ENCODE results near the gene ITIH3. TPM values are rescaled to one million over a fixed set of nuclear protein-coding genes. Genes with fewer than 3 reads are reported as not detected.

The ITIH3 gene
- total RNA-seq, 1 donor from 2014 or later = not detected

DNA sequence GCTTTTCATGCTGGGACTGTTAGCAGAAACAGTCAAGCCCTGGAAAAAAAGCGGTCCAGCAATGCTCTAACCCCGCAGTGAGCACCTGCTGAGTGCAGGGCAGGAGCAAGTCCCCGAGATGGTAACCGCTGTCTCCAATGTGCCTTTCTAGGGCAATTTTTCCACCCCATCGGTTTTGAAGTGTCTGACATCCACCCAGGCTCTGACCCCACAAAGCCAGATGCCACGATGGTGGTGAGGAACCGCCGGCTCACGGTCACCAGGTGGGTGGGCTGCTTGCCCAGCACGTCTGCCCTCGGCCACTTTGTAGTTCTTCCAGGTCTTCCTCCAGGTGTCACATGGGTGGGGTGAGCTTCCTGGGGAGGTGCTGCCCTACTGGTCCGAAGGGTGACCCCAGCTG lies 3.2 kb upstream of the ITIH3 start:
- no peak overlapping the region for H3K4me3 ChIP-seq (ENCODE audit: low read depth, low read length)
- DNase-seq (ENCODE audit: low read depth) = no peak
- TF ChIP-seq, protein P1, sequence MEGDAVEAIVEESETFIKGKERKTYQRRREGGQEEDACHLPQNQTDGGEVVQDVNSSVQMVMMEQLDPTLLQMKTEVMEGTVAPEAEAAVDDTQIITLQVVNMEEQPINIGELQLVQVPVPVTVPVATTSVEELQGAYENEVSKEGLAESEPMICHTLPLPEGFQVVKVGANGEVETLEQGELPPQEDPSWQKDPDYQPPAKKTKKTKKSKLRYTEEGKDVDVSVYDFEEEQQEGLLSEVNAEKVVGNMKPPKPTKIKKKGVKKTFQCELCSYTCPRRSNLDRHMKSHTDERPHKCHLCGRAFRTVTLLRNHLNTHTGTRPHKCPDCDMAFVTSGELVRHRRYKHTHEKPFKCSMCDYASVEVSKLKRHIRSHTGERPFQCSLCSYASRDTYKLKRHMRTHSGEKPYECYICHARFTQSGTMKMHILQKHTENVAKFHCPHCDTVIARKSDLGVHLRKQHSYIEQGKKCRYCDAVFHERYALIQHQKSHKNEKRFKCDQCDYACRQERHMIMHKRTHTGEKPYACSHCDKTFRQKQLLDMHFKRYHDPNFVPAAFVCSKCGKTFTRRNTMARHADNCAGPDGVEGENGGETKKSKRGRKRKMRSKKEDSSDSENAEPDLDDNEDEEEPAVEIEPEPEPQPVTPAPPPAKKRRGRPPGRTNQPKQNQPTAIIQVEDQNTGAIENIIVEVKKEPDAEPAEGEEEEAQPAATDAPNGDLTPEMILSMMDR (conservative IDR thresholded peaks at IDR 0.05; ENCODE audit: low read depth, low read length) = no peak

DNA sequence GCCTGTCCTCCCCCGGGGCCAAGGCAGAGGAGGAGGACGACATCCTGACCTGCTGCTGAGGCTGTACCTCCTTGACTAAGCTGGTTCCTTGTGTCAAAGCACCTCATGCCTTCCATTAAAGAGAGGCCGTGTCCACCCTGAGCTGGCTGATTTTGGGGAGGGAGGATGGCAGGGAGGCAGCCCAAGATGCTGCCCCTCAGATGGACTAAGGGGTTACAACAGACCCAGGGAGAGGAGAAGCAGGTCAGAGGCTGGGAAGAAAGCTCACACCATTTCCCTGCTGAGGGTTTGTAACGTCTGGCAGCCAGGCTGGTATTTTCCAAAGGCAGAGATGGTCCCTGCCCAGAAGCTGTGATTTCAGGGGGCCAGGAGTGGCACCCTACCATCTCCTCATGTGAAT lies 2.7 kb upstream of the ITIH3 start:
- DNase-seq (ENCODE audit: low read depth) = no peak
- TF ChIP-seq, protein P1 (conservative IDR thresholded peaks at IDR 0.05; ENCODE audit: low read depth, low read length) = no peak
- no peak overlapping the region for H3K4me3 ChIP-seq (ENCODE audit: low read depth, low read length)

DNA sequence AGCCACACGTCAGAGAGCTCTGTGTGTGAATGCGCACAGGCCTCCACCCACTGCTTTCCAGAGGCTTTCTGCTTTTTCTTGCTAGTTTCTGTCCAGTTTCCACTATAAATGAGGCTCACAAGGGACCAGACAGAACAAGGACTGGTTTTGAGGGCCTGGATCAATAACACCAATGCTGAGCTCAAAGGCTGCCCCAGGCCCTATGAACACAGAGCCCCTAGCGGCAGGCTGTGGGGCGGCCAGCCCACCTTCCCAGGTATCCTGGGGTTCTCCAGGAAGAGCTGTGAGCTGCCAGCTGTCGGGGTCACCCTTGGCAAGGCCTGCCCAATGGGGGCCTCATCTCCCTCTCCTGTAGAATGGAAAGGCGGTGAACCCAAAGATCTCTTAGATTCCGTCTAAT lies 2.2 kb upstream of the ITIH3 start:
- H3K4me3 ChIP-seq (ENCODE audit: low read depth, low read length) = no peak overlapping the region
- TF ChIP-seq, protein P1 (conservative IDR thresholded peaks at IDR 0.05; ENCODE audit: low read depth, low read length) = no peak
- DNase-seq (ENCODE audit: low read depth) = no peak

DNA sequence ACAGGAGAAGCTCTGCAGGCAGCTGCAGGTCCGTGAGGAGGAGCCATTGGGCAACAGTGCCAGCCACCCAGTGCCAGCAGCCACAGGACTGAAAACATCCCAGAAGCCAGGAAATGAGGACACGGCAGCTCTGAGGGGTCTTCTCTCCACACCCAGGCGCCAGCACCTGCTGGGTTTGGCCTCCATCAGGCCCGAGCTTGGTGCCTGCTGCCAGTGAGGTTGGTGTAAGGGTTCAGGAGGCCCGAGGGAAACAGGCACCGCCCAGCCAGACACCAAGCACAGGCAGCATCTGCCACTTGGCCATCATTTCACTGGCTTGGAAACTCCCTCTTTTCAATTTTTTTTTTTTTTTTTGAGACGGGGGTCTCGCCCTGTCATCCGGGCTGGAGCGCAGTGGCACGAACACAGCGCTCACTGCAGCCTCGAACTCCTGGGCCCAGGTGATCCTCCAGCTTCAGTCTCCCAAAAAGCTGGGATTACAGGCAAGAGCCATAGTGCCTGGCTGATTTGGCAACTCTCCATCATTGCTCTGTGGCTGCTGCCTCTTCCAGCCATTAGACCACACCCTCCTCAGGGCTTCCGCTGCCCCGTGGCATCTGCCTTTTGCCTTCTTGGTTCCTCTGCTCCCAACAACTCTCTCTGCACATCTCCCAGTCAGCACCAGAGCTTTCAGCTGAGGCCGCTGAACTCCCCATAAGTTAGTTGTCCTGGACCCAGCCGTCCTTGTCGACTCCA lies 1.5 kb upstream of the ITIH3 start:
- no peak for DNase-seq (ENCODE audit: low read depth)
- no peak overlapping the region for H3K4me3 ChIP-seq (ENCODE audit: low read depth, low read length)
- TF ChIP-seq, protein P1 (conservative IDR thresholded peaks at IDR 0.05; ENCODE audit: low read depth, low read length) = no peak

DNA sequence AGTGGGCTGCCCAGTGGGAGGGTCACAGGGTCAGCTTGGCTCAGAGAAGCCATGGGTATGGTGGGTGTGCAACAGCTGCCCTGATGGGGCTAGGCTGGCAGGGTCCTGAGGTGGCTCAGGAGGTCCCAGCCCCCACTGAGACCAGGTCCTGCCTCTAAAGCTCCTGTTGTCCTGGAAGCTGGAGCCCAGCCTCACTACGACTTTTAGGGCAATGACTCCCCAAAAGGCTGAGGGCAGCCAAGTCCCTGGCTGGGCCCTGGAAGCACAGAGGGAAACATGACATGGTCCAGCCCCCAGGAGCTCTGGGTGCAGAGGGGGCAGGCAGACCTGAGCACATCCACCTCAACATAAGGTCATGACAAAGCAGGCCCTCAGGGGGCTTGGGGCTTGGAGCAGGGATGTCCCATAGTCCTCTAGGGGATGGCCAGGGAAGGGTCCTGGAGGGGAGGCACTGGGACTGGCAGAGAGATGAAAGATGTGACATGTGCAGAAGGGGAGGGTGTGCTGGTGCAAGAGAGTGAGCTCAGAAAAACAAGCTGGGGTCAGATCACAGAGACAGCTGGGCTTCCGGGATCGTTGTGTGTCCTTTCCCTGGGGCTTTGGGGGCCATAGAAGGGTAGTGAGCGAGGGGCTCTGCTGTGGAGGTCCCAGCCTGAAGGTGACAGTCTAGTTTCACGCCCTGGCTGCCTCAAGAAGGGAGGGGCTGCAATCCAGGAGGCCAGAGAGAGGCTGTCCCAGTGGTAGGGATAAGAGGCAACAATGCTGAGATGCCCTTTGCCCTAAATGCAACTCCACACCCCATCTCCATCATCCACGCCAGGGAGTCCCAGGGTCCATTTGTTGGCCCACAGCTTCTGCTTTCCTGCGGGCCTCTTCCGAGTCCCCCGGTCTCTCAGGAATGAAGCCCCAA lies 639 bp upstream of the ITIH3 start:
- TF ChIP-seq, protein P1 (conservative IDR thresholded peaks at IDR 0.05; ENCODE audit: low read depth, low read length) = no peak
- no peak for DNase-seq (ENCODE audit: low read depth)
- H3K4me3 ChIP-seq (ENCODE audit: low read depth, low read length) = no peak overlapping the region

DNA sequence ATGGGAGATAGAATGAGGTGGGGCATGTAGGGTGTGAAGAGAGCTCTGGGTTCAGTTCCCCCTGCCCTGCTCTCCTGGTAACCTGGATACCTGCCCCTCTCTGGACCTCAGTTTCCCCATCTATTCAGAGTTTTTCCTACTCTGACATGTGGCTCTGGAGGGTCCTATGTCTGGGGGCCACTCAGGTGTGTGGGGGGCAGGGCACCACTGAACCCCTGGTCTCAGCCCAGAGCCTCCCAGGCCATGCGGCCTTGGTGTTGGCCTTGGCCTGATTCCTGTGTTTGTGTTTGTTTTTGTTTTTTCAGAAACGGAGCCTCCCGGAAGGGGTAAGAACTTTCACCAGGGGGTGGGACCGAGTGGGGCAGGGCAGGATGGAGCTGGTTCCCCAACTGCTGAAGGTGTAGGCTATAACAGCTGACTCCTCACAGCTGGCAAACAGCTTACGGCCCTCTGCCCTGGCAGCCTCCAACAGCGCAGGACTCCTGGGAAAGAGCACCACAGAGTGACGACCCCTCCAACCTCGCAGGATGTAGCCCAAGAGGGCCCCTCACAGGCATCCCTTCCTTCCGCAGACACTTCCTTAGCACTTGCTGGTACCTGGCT lies 803 bp downstream of the ITIH3 start:
- H3K4me3 ChIP-seq (ENCODE audit: low read depth, low read length) = no peak overlapping the region
- TF ChIP-seq, protein P1 (conservative IDR thresholded peaks at IDR 0.05; ENCODE audit: low read depth, low read length) = no peak
- no peak for DNase-seq (ENCODE audit: low read depth)
